Amniotic epithelial cell (primary cell): ENCODE data around the gene ARHGAP28.

Source experiments
- DNase-seq: peaks from one replicate; pipeline ENCODE4 v3.0.0-alpha.2; 2010; ENCODE audit warnings: low read depth

Gene ARHGAP28

GRCh38 chr18:6733758-6734157 is 4.2 kb downstream of the ARHGAP28 start:
- DNase-seq, result no peak

GRCh38 chr18:6734726-6735430 is 5.4 kb downstream of the ARHGAP28 start:
- DNase-seq, result no peak

DNA sequence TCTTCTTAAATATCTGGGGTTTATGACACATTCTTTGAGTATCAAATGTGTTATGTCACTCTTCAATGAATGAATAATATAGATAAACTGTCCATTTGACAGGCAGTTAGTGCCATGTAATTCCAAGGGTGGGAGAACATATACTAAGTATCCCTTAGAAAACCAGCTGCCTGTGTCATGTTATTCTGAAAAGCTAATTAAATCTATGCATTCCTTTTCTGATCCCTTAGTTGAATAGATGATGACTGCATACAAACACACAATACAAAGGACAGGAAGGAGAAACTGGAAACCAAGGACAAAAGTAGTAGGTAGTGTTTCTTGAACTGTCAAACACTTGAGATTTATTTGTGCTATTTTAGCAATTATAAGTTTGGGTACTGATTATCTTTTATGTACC is 8.3 kb downstream of the ARHGAP28 start:
- no peak for DNase-seq

- DNase-seq, result no peak
Observed at GRCh38 chr18:6738622-6739021, 9.1 kb downstream of the ARHGAP28 start.

DNA sequence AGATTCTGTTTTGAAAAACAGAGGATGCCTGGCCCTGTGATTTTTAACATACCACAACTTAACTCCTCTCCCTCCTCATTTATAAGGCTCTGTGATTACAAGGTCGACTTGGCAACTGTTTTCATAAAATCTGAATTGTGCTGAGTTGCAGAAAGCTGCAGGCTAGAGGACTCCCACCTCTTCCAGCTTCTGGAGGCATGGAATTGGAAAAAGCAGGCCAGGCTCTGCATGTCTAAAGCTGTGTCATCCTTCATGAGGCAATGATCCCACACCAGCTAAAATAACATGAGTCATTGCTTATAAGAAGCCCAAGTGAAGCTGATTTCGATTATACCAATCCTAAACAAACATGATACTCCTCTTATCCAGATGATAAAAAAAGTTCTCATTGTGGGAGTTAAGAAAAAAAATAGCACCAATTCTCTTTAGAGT is 11.7 kb downstream of the ARHGAP28 start:
- peak; percentile 94 for DNase-seq

GRCh38 chr18:6741786-6742185 is 12.3 kb downstream of the ARHGAP28 start:
- DNase-seq, result no peak

- DNase-seq, result no peak
Observed at GRCh38 chr18:6743999-6744398, 14.5 kb downstream of the ARHGAP28 start.

GRCh38 chr18:6744816-6745455 is 15.4 kb downstream of the ARHGAP28 start:
- no peak for DNase-seq

DNA sequence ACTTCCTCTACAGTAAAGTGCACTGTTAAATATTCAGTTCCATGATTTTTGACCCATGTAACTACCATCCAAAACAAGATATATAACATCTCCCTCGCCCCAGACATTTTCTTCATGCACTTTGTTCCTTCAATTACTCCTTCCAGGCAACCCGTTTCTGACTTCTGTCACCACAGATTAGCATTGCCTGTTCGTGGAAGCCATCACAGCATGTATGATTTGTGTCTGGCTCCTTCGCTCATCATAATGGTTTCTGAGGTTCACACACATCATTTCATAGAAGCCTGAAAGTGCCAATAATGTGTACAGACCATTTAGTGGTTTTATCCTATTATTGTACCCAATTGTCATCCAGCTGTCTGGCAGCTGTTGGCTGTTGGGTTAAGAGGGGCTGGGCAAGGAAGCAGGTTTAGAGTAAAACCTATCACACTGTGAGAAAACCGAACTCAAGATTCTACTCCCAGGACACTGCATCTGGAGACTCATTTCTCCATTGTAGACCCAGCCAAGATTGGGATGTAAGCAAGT is 16.1 kb downstream of the ARHGAP28 start:
- DNase-seq, result no peak

- no peak for DNase-seq
Observed at GRCh38 chr18:6746386-6746960, 17.0 kb downstream of the ARHGAP28 start.

- peak; percentile 80 for DNase-seq
Observed at GRCh38 chr18:6747646-6748045, 18.1 kb downstream of the ARHGAP28 start.

DNA sequence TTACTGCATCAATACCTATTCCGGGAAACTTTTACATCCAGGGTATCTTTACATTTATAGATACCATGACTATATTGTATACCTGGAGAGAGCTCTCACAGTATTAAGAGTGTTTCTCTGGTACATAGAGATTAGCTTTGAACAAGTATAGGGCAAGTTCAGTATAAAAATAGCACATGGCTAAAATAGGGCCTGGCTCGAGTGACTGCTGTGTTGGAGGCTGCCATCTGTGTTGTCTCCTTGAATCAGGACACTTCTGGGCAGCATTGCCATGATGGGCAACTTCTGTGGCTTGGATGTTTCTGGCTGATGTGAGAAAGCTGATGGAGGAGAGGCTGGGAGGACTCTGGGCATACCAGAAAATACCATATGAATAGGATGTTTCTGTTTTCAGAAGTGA is 18.7 kb downstream of the ARHGAP28 start:
- no peak for DNase-seq

- DNase-seq, result no peak
Observed at GRCh38 chr18:6750411-6750810, 20.9 kb downstream of the ARHGAP28 start.

- DNase-seq, result no peak
Observed at GRCh38 chr18:6751222-6751621, 21.7 kb downstream of the ARHGAP28 start.

DNA sequence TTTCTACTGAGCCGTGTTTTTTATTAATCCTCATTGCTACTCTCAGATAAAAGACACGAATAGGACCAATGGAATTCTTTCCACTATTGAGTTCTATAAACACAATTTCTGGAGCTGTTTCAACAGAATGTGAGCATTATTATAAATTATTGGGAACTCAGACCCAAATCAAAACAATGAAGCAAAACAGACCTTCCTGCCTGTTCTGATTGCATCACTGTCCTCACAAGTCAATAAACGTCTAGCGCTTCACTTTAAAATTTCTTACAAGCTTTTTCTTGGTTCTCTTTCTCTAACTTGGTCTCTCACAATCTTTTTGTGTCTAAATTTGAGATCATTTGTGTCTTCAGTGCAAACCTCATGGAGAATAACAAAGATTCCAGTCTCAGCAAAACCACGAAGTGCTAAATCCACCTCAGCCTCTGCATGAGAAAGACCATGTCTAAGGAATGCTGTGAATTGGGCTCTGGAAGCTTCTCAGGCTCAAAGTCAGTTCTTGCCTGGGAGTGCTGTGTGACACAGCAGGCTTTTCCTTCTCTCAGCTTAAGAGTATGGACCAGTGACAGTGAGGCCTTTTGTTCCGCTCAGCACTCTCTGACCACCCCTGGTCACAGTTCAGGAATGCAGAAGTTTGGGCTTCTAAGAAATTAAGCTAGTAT is 22.8 kb downstream of the ARHGAP28 start:
- DNase-seq, result peak; percentile 70

DNA sequence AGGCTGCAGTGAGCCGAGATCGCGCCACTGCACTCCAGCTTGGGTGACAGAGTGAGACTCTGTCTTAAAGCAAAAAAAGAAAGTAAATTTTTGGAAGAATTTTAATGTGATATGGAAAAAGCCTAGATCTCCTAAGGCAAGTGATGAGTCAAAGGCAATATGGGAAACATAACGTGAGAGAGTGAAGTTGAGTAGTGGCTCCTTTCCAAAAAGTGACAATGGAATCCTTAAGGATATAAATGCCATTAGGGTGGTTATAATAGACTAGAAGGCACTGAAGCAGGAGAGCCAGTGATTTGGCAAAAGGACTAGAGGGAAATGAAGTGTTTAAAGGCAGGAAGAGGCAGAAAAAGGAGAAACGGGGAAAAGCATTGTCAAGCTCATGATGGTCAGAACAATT is 25.6 kb downstream of the ARHGAP28 start:
- no peak for DNase-seq

- peak; percentile 51 for DNase-seq
Observed at GRCh38 chr18:6757931-6758330, 28.4 kb downstream of the ARHGAP28 start.

GRCh38 chr18:6759579-6759978 is 30.1 kb downstream of the ARHGAP28 start:
- DNase-seq, result no peak

GRCh38 chr18:6763524-6763923 is 34.0 kb downstream of the ARHGAP28 start:
- DNase-seq, result no peak

DNA sequence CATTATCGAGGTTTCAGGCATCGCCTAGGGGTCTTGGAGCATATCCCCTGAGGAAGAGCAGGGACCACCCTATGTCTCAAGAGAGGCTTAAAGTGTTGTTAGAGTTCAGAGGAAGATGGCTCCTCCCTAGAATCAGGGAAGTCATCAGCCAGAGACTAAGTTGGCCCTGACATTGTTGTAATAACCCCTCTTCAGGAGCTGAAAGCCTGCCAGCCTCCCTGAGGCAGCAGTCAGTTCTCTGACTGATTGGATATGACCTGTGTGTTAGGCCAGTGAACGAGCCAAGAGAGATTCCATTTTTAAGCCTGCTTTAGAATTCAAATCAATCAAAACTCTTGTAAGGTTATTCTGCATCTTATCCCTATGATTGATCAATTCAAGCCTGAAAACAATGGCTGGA is 34.9 kb downstream of the ARHGAP28 start:
- no peak for DNase-seq

DNA sequence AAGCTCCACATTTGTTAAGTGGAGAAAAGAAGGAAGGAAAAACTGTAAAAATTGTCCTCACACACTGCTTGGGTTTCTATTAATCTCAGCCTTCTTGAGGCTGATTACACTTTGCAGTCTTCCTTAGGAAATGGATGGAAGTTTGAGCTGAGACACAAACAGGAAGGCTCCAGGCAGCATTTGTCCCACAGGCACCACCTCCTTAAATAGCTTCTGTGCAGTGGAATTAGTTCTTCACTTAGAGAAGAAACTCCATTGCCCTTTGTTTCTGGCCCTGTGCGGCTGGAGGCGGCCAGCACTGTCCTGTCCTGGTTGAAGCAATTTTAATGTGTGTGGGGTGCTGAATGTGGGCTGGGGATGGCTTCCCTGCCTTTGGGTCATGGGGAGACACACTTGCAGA is 44.3 kb downstream of the ARHGAP28 start:
- DNase-seq, result no peak

- no peak for DNase-seq
Observed at GRCh38 chr18:6775237-6775636, 45.7 kb downstream of the ARHGAP28 start.

DNA sequence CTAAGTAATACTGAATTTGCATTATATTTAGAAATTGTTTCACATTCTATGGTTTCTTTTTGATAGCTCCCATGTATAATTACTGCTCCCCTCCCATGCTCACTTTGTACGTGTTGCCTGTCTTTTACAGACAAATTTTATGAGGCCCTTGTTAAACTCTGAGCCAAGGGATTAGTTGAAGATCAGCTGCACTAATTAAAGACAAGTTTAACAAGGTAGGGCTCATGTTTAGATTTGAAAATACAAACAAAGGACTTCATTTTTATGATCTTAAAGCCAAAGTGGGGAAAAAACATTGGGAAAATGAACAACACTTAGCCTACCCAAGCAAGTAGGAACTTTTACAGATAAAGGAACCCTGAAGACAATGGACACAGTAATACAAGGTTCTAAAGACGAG is 46.2 kb downstream of the ARHGAP28 start:
- no peak for DNase-seq
